Heart left ventricle (tissue), 13 donors: ENCODE data around the gene GPRIN2.

Experiments
- CTCF ChIP-seq, 12 donors: fragments of 200-600 bp; sonication (generic) in 4 of 12; IDR thresholded peaks; one replicate each; pipeline versions ENCODE4 v1.5.0 to v1.8.0; 2018 to 2022; ENCODE audit warnings: antibody characterized with exemption in 12 of 12, mild to moderate bottlenecking in 5 of 12
- POLR2A ChIP-seq, 2 donors: fragments of 450-650 bp; IDR thresholded peaks; one replicate each; pipeline ENCODE4 v1.6.1; 2017; ENCODE audit warnings: antibody characterized with exemption in 2 of 2, mild to moderate bottlenecking in 2 of 2, moderate library complexity in 2 of 2
- donor health status: ischemic (EF 13 %, LVEDD 7.1; RV severe dilation, severe dysfunction).
- donor health status: DM: no; HTN: yes; CAD: no.
- donor health status: DM: no; HTN: no; CAD: no.
- donor health status: ischemic (EF 25% LVEDD 6.9; RV normal size, moderate dysfunction).
- donor health status: ischemic (EF 25% LVEDD 5.7; RV mildly dilated, moderate dysfunction).
- donor health status: ischemic (EF 35%, LVEDD 5.7; RV mildly dilated, moderate dysfunction).
- donor health status: nonischemic (EF 11% LVEDD 7.7; RV severe dilation, severe dysfunction).
- donor health status: DM: yes; HTN: yes; CAD: no.
- donor health status: PGD.
- donor health status: ischemic (EF 29% LVEDD 5.4; RV normal size, mild dysfunction).
- donor health status: nonischemic (EF 23%, LVEDD 6.1; RV moderate dilation, normal function).

- TF ChIP-seq POLR2A (IDR thresholded peaks at IDR 0.05) (no peak), CTCF (IDR thresholded peaks at IDR 0.05) (no peak)
Measured at GRCh38 chr10:46560381-46560780, 3.9 kb upstream of the GPRIN2 start.
